GM19455 (cell line): ENCODE data around the gene NSD2.
"Not testable (repeated sequence)": the region's sequence is repeated elsewhere in the genome, so short reads cannot be mapped to it uniquely, and the experiment has no call there.

Experiments
- ATAC-seq: cut with Tn5 transposase; IDR thresholded peaks from one replicate; pipeline ENCODE4 v1.9.1; 2021; ENCODE audit not compliant: unreplicated experiment

NSD2 gene

GRCh38 chr4:1870578-1871443 lies at the start of gene NSD2:
Gene NSD2, plus strand, starts transcription at chr4:1871393. Its CDS starts 29,262 bp downstream, at chr4:1900655.
- ATAC-seq, result peak; percentile 57

GRCh38 chr4:1821679-1822567 lies 49.3 kb upstream of the NSD2 start:
- no peak for ATAC-seq

GRCh38 chr4:1822568-1823544 lies 48.3 kb upstream of the NSD2 start:
- no peak for ATAC-seq

- no peak for ATAC-seq
Measured at GRCh38 chr4:1823545-1823932, 47.7 kb upstream of the NSD2 start.

- ATAC-seq, result no peak
Measured at GRCh38 chr4:1824746-1825145, 46.4 kb upstream of the NSD2 start.

- ATAC-seq, result no peak
Measured at GRCh38 chr4:1825326-1825725, 45.9 kb upstream of the NSD2 start.

GRCh38 chr4:1826531-1827350 lies 44.5 kb upstream of the NSD2 start:
- ATAC-seq, result no peak

- ATAC-seq, result no peak
Measured at GRCh38 chr4:1830234-1830633, 41.0 kb upstream of the NSD2 start.

GRCh38 chr4:1830642-1831228 lies 40.5 kb upstream of the NSD2 start:
- no peak for ATAC-seq

GRCh38 chr4:1831331-1831730 lies 39.9 kb upstream of the NSD2 start:
- no peak for ATAC-seq

GRCh38 chr4:1832690-1833089 lies 38.5 kb upstream of the NSD2 start:
- ATAC-seq, result no peak

- no peak for ATAC-seq
Measured at GRCh38 chr4:1833307-1834046, 37.7 kb upstream of the NSD2 start.

- no peak for ATAC-seq
Measured at GRCh38 chr4:1834047-1834775, 37.0 kb upstream of the NSD2 start.

- not testable (repeated sequence) for ATAC-seq
Measured at GRCh38 chr4:1835836-1836235, 35.4 kb upstream of the NSD2 start.

- ATAC-seq, result no peak
Measured at GRCh38 chr4:1836650-1837049, 34.5 kb upstream of the NSD2 start.

- ATAC-seq, result no peak
Measured at GRCh38 chr4:1837069-1837468, 34.1 kb upstream of the NSD2 start.

- no peak for ATAC-seq
Measured at GRCh38 chr4:1839282-1839681, 31.9 kb upstream of the NSD2 start.

- ATAC-seq, result no peak
Measured at GRCh38 chr4:1841201-1841886, 29.8 kb upstream of the NSD2 start.
